HG03565 (cell line): Measurements from ENCODE around the gene COX17.

ENCODE experiments used
- ATAC-seq: cut with Tn5 transposase; IDR thresholded peaks from one replicate; pipeline ENCODE4 v1.9.1; 2021; ENCODE audit warnings: mild to moderate bottlenecking, moderate library complexity; ENCODE audit not compliant: unreplicated experiment

COX17 gene

GRCh38 chr3:119647171-119647570, 30.0 kb downstream of the COX17 start:
- no peak for ATAC-seq

DNA sequence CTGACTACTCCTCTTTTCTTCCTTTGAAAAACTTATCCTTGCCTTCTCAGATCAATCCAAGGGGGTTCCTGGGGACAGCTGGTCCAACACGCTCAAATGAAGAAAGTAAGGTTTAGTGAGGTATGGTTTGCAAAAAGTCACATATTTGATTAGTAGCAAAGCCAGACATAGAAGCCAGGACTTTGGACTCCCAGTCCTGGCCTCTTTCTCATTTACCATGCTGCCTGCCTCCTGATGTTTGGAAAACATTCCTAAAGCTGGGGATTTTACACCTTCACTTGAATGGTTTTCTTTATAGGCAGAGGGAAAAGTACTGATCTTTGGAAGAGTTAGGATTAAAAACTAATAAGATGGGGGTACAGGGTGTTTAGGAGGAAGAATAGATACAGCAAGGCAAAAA, 31.4 kb downstream of the COX17 start:
- no peak for ATAC-seq

DNA sequence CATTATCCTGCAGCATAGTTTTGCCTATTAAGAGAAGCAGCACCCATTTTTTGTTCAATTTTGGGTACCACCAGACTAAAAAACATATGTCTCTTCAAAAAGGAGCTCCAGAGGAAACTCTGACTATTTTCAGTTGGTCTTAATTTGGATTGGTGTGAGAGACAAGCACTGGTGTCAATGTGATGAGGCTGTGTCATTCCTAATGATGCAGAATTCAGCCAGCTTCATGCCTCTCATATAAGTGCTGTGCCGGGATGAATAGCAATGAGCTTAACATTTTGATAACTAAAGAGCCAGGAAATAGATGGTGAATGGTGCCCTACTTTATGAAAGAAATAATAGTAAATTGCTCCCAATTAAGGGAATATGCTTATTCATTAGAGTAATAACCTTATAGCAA, 32.7 kb downstream of the COX17 start:
- no peak for ATAC-seq

GRCh38 chr3:119643528-119643927, 33.7 kb downstream of the COX17 start:
- ATAC-seq: no peak

DNA sequence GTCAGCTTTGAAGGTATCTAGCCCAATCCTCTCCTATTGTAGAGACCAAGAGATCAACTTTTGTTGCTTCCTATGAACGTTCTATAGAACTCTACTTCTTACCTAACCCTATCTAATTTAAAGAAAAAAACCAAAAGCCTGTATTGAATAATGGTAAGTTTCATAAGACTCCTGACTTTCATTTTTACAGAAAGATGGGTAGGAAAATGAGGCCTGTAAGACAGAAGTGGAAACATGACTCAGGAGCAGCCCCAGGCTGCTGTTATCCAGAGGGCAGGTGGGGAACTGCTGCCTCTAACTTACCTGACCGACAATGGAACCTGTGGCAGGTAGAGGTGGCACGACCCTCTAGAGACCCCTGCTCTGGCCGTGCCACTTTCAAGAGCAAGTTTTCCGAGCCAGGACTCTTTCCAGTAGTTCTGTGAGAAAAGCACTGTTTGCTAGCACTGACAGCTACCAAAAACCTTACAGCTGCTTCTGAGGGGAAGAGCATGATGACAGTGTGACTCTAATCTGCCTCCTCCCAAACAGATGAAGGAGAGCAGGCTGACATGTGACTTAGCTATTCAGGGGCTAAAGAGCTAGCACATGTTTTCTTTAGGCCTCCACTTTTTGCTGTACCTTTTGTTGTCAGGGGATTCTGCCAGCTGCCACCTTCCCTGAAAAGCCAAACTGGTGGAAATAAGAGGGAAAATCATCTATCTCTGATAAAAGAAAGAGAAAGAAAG, 34.3 kb downstream of the COX17 start:
- ATAC-seq: no peak

GRCh38 chr3:119641416-119641815, 35.8 kb downstream of the COX17 start:
- no peak for ATAC-seq

GRCh38 chr3:119639494-119640350, 37.5 kb downstream of the COX17 start:
- ATAC-seq: no peak

GRCh38 chr3:119637679-119638477, 39.3 kb downstream of the COX17 start:
- ATAC-seq: peak; percentile 17

- ATAC-seq: no peak
Measured at GRCh38 chr3:119636891-119637611, 40.2 kb downstream of the COX17 start.

DNA sequence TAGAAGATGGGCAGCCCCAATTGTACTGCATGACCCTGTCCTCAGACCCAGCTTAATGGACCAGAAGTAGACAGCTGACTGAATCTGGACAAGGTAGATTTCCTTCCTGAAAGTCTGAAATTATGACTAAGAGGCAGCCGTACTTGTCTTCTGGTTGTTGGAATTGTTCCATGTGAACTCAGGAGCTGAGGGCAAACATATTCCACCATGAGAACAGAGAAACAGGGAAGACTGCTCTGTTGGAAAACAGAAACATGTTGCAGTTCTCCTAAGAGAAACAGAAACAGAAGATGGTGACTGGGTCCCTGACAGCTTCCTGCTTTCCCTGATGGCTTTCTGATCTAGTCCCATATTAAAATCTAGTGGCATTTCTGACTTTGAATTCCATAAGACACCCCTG, 41.0 kb downstream of the COX17 start:
- ATAC-seq: no peak

- no peak for ATAC-seq
Measured at GRCh38 chr3:119635719-119636118, 41.5 kb downstream of the COX17 start.

GRCh38 chr3:119632829-119633228, 44.4 kb downstream of the COX17 start:
- ATAC-seq: no peak

GRCh38 chr3:119632216-119632615, 45.0 kb downstream of the COX17 start:
- no peak for ATAC-seq

DNA sequence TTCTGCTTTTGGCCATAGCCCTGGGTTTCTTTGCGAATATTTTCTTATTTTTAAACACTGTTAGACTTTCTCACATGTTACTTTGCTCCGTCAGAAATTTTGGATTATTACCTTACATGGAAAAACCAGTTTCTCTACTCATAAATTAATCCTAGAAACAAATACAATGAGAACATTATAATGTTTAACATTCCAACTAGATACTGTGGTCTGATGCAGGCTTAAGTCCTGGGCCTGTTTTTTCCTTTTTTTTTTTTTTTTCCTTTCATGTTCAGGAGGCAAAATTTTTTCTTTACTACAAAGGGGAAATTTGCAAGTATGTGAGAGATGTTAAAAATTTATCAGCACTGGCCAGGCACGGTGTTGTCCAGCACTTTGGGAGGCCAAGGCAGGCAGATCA, 45.7 kb downstream of the COX17 start:
- no peak for ATAC-seq

- ATAC-seq: no peak
Measured at GRCh38 chr3:119630880-119631329, 46.3 kb downstream of the COX17 start.

DNA sequence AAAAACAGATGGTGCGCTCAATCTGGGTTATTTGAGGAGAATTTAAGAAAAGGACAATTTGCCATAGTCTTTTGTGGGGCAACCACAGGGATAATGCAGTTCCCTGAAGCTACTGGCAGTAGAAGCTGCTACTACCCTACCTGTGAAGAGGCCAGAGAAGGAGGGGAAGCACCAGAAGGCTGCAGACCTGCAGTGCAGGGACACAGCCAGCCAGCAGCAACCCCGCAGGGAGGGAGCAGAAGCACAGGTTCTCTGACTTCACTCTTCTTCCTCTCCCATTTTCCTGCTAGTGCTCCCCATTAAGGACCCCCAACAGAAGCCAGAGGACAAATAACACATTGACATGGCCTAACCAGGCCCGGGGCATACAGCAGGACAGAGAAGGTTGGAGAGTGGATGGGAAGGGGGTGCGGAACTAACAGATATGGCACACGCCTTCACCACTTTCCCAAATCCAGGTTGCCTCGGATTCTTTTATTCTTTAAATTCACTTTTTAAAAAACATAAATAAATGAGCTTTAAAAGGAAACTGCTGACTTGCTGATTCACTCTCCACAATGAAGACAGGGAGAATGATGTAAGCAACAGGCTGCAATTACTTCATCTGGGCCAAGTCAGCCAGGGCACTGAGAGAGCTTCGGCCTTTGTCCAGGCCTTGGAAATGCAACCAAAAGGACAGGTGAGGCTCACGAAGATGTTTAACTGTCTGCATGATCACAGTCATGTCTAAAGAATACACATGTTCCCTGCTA, 46.9 kb downstream of the COX17 start:
- no peak for ATAC-seq

GRCh38 chr3:119628816-119629445, 48.3 kb downstream of the COX17 start:
- ATAC-seq: peak; percentile 30

DNA sequence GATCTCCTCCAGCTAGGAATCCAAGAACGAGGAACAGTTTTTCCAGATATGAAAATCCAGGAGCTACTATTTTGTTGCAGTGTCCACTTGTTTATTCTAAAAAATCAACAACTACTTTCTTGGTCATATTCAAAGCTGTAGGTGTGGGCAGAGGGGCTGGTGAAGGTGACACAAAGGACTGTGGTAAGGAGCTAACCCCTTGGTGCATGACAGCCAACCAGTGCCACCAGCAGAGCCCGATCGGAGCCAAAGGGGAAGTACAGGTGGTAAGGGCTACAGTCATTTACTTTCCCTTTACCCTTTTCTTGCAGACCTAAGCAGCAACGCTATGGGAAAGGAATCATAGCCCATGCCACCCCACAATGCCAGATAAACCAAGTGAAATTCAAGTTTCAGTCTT, 48.8 kb downstream of the COX17 start:
- ATAC-seq: peak; percentile 35

GRCh38 chr3:119627461-119627860, 49.7 kb downstream of the COX17 start:
- no peak for ATAC-seq

DNA sequence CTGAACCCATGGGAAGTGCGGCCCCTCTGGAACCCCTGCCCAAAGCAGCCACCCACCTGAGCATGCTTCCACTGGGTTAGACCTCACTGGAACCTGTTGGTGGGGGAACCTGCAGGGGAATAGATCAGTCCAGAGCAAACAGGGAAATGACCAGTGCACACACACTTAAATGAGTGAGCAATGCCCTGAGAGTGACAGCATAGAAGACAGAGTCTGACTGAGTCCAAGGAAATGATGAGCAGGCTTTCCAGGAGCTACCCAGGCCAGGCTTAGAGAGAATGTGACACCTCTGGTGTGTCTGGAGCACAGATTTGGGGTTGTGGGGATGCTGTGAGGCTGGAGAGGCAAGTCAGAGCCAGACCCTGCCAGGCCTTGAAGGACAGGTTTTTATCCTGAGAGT, 51.0 kb downstream of the COX17 start:
- no peak for ATAC-seq
